Brain pericyte (primary cell): ENCODE results near the gene PYGM.
A peak's percentile ranks its signal among the peaks of the same experiment; 100 is the strongest.

ENCODE experiments used
- DNase-seq: peaks from one replicate; pipeline ENCODE4 v3.0.0-alpha.2; 2012; ENCODE audit warnings: low read depth, low spot score

The PYGM gene

GRCh38 chr11:64735725-64736259 is 24.0 kb downstream of the PYGM start:
- no peak for DNase-seq

- no peak for DNase-seq
These were observed 24.7 kb downstream of the PYGM start for GRCh38 chr11:64734811-64735724.

- no peak for DNase-seq
These were observed 28.2 kb downstream of the PYGM start for GRCh38 chr11:64731601-64732000.

GRCh38 chr11:64729851-64730382 is 29.9 kb downstream of the PYGM start:
- no peak for DNase-seq

- no peak for DNase-seq
These were observed 30.9 kb downstream of the PYGM start for GRCh38 chr11:64728757-64729365.

- DNase-seq: no peak
These were observed 32.8 kb downstream of the PYGM start for GRCh38 chr11:64726867-64727530.

GRCh38 chr11:64726211-64726641 is 33.5 kb downstream of the PYGM start:
- no peak for DNase-seq

- DNase-seq: no peak
These were observed 34.8 kb downstream of the PYGM start for GRCh38 chr11:64724863-64725532.

GRCh38 chr11:64723907-64724862 is 35.6 kb downstream of the PYGM start:
- no peak for DNase-seq

- DNase-seq: peak; percentile 38
These were observed 36.5 kb downstream of the PYGM start, which contains the start of gene NRXN2 for GRCh38 chr11:64723117-64723906. Gene NRXN2, minus strand, starts transcription at chr11:64723197. Its CDS starts 9,498 bp downstream, at chr11:64713699.

- DNase-seq: no peak
These were observed 37.4 kb downstream of the PYGM start for GRCh38 chr11:64722141-64723065.

- no peak for DNase-seq
These were observed 38.4 kb downstream of the PYGM start for GRCh38 chr11:64721359-64721699.

- no peak for DNase-seq
These were observed 39.0 kb downstream of the PYGM start for GRCh38 chr11:64720640-64721358.

- no peak for DNase-seq
These were observed 39.6 kb downstream of the PYGM start for GRCh38 chr11:64720167-64720566.

GRCh38 chr11:64719406-64719805 is 40.4 kb downstream of the PYGM start:
- DNase-seq: no peak

GRCh38 chr11:64718780-64719124 is 41.0 kb downstream of the PYGM start:
- no peak for DNase-seq

GRCh38 chr11:64718084-64718779 is 41.5 kb downstream of the PYGM start:
- DNase-seq: no peak
